ENCODE measurements around the gene SPTBN1.

DNA sequence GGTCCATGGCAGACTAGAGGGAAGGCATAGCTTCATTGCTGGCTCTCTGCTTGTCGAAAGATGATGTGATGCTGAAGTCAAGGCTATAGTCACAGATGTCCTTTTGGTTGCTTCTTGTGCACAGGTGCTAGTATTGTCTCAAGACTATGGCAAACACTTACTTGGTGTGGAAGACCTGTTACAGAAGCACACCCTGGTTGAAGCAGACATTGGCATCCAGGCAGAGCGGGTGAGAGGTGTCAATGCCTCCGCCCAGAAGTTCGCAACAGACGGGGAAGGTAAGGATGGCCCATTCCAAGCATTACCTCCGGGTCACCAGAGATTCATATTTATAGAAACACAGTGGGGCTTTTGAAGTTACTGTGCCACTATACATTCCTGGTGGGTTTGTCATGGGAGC lies 171.8 kb downstream of the SPTBN1 start:
- no peak for TF ChIP-seq GATA2 (IDR thresholded peaks at IDR 0.05; ENCODE audit: low read depth, low read length)
- TF ChIP-seq GATA3 (IDR thresholded peaks at IDR 0.05; ENCODE audit: low read depth, low read length): no peak

All from SH-SY5Y (cell line).